ENCODE results near the gene PTRH2. TPM values are rescaled to one million over a fixed set of nuclear protein-coding genes. Genes with fewer than 3 reads are reported as not detected.

The PTRH2 gene
- polyA plus RNA-seq, 3 donors = 13.4 to 27.0 (median 26.0) TPM

DNA sequence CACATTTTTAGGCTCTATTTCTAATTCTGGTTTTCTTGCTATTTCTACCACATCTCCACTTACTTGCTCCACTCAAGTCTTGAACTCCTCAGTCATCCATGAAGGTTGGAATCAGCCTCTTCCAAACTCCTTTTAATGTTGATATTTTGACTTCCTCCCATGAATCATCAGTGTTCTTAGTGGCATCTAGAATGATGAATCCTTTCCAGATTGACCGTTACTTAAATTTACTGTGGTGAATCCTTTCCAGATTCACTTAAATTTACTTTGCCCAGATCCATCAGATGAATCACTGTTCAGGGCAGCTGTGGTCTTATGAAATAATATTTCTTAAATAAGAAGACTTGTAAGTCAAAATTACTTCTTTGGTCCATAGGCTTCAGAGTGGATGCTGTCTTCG, 55.1 kb downstream of the PTRH2 start:
- Histone ChIP-seq H3K4me3 (replicated peaks in 1 of 3; ENCODE audit: low read depth in 2 of 3, low read length in 3 of 3) (no peak overlapping the region), H3K9ac (ENCODE audit: insufficient read depth, low read length, poor library complexity, severe bottlenecking) (no peak overlapping the region), H3K4me2 (replicated peaks; ENCODE audit: extremely low read depth, low read length, poor library complexity, severe bottlenecking) (no peak overlapping the region), H3K36me3 (replicated peaks in 1 of 2; ENCODE audit: control insufficient read depth in 1 of 2, insufficient read depth in 2 of 2, low read length in 2 of 2) (peaks cover 80 to 88% of the 10 kb centered on the region in 2 donors), H3K9me3 (replicated peaks in 1 of 2; ENCODE audit: control insufficient read depth in 1 of 2, insufficient read depth in 1 of 2, low read length in 2 of 2) (no peaks in the 10 kb centered on the region), H3K4me1 (ENCODE audit: control insufficient read depth in 1 of 2, insufficient read depth in 2 of 2, low read length in 2 of 2) (peaks cover 0 to 12% of the 10 kb centered on the region in 2 donors), H3K27ac (ENCODE audit: low read depth in 1 of 2, low read length in 2 of 2) (peak overlapping the region in 1 of 2 donors; percentile 45), H4K20me1 (ENCODE audit: insufficient read depth, low read length) (peaks cover 82% of the 10 kb centered on the region), H3K27me3 (ENCODE audit: control insufficient read depth in 2 of 2, insufficient read depth in 2 of 2, low read length in 2 of 2) (no peaks in the 10 kb centered on the region), H2AFZ (ENCODE audit: insufficient read depth, low read depth, low read length, poor library complexity, severe bottlenecking) (no peak overlapping the region), H3K79me2 (ENCODE audit: insufficient read depth, low read length) (peaks cover 85% of the 10 kb centered on the region)
- WGBS (ENCODE audit: insufficient coverage) = no CpG with 5 or more reads among the region's 2 CpGs
- TF ChIP-seq, protein P1, sequence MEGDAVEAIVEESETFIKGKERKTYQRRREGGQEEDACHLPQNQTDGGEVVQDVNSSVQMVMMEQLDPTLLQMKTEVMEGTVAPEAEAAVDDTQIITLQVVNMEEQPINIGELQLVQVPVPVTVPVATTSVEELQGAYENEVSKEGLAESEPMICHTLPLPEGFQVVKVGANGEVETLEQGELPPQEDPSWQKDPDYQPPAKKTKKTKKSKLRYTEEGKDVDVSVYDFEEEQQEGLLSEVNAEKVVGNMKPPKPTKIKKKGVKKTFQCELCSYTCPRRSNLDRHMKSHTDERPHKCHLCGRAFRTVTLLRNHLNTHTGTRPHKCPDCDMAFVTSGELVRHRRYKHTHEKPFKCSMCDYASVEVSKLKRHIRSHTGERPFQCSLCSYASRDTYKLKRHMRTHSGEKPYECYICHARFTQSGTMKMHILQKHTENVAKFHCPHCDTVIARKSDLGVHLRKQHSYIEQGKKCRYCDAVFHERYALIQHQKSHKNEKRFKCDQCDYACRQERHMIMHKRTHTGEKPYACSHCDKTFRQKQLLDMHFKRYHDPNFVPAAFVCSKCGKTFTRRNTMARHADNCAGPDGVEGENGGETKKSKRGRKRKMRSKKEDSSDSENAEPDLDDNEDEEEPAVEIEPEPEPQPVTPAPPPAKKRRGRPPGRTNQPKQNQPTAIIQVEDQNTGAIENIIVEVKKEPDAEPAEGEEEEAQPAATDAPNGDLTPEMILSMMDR (IDR thresholded peaks at IDR 0.05) = no peak
- Mint-ChIP-seq H3K4me3 (no peak overlapping the region), H3K27me3 (ENCODE audit: low read depth in 3 of 3) (no peaks in the 10 kb centered on the region), H3K4me1 (peaks cover 11% of the 10 kb centered on the region), H3K36me3 (peaks cover 74 to 93% of the 10 kb centered on the region in 2 donors), H3K9me3 (no peaks in the 10 kb centered on the region), H3K27ac (peak overlapping the region in 1 of 7 donors; percentile 43)
- DNase-seq = no peak
- intact Hi-C loops (cut with micrococcal nuclease) = no loop called here

- H3K79me2 ChIP-seq (ENCODE audit: insufficient read depth, low read length) = peaks cover 88% of the 10 kb centered on the region
- Mint-ChIP-seq H3K27ac (no peak overlapping the region), H3K27me3 (ENCODE audit: low read depth in 3 of 3) (no peaks in the 10 kb centered on the region), H3K4me3 (no peak overlapping the region), H3K36me3 (peaks cover 79 to 94% of the 10 kb centered on the region in 2 donors), H3K4me1 (peaks cover 9% of the 10 kb centered on the region), H3K9me3 (no peaks in the 10 kb centered on the region)
- no peaks in the 10 kb centered on the region for H3K27me3 ChIP-seq (ENCODE audit: control insufficient read depth in 2 of 2, insufficient read depth in 2 of 2, low read length in 2 of 2)
- no peak overlapping the region for H3K4me3 ChIP-seq (replicated peaks in 1 of 3; ENCODE audit: low read depth in 2 of 3, low read length in 3 of 3)
- H4K20me1 ChIP-seq (ENCODE audit: insufficient read depth, low read length) = peaks cover 84% of the 10 kb centered on the region
- peak overlapping the region in 1 of 2 donors; percentile 45 for H3K27ac ChIP-seq (ENCODE audit: low read depth in 1 of 2, low read length in 2 of 2)
- H3K9ac ChIP-seq (ENCODE audit: insufficient read depth, low read length, poor library complexity, severe bottlenecking) = no peak overlapping the region
- no peak overlapping the region for H3K4me2 ChIP-seq (replicated peaks; ENCODE audit: extremely low read depth, low read length, poor library complexity, severe bottlenecking)
- H3K36me3 ChIP-seq (replicated peaks in 1 of 2; ENCODE audit: control insufficient read depth in 1 of 2, insufficient read depth in 2 of 2, low read length in 2 of 2) = peaks cover 85 to 93% of the 10 kb centered on the region in 2 donors
- no peak for DNase-seq
- H2AFZ ChIP-seq (ENCODE audit: insufficient read depth, low read depth, low read length, poor library complexity, severe bottlenecking) = no peak overlapping the region
- intact Hi-C loops (cut with micrococcal nuclease) = no loop called here
- no peaks in the 10 kb centered on the region for H3K9me3 ChIP-seq (replicated peaks in 1 of 2; ENCODE audit: control insufficient read depth in 1 of 2, insufficient read depth in 1 of 2, low read length in 2 of 2)
- H3K4me1 ChIP-seq (ENCODE audit: control insufficient read depth in 1 of 2, insufficient read depth in 2 of 2, low read length in 2 of 2) = peaks cover 0 to 4% of the 10 kb centered on the region in 2 donors
- TF ChIP-seq, protein P1 (IDR thresholded peaks at IDR 0.05) = no peak
Observed at GRCh38 chr17:59651346-59651745, 55.9 kb downstream of the PTRH2 start.

Data from CD14-positive monocyte (primary cell).